HG02870 (cell line): Measurements from ENCODE around the gene EXOC4.
A peak's percentile ranks its signal among the peaks of the same experiment; 100 is the strongest.
"Not testable (repeated sequence)": the region's sequence is repeated elsewhere in the genome, so short reads cannot be mapped to it uniquely, and the experiment has no call there.

Source experiments
- ATAC-seq: cut with Tn5 transposase; IDR thresholded peaks from one replicate; pipeline ENCODE4 v1.9.1; 2021; ENCODE audit warnings: mild to moderate bottlenecking, moderate library complexity; ENCODE audit not compliant: unreplicated experiment

The EXOC4 gene

GRCh38 chr7:133775201-133775600, 522.3 kb downstream of the EXOC4 start:
- no peak for ATAC-seq

- no peak for ATAC-seq
Observed at GRCh38 chr7:133776266-133776665, 523.4 kb downstream of the EXOC4 start.

GRCh38 chr7:133777701-133778100, 524.8 kb downstream of the EXOC4 start:
- ATAC-seq: no peak

GRCh38 chr7:133778472-133778871, 525.6 kb downstream of the EXOC4 start:
- peak; percentile 98 for ATAC-seq

GRCh38 chr7:133779538-133779937, 526.7 kb downstream of the EXOC4 start:
- ATAC-seq: not testable (repeated sequence)

- ATAC-seq: no peak
Observed at GRCh38 chr7:133780912-133781311, 528.0 kb downstream of the EXOC4 start.

- no peak for ATAC-seq
Observed at GRCh38 chr7:133781486-133782090, 528.7 kb downstream of the EXOC4 start.

GRCh38 chr7:133782470-133782869, 529.6 kb downstream of the EXOC4 start:
- ATAC-seq: no peak

GRCh38 chr7:133783276-133783675, 530.4 kb downstream of the EXOC4 start:
- no peak for ATAC-seq

- ATAC-seq: no peak
Observed at GRCh38 chr7:133784486-133785001, 531.7 kb downstream of the EXOC4 start.

GRCh38 chr7:133786401-133786937, 533.6 kb downstream of the EXOC4 start:
- ATAC-seq: no peak

GRCh38 chr7:133789974-133790373, 537.1 kb downstream of the EXOC4 start:
- no peak for ATAC-seq

- ATAC-seq: no peak
Observed at GRCh38 chr7:133790911-133791310, 538.0 kb downstream of the EXOC4 start.

- no peak for ATAC-seq
Observed at GRCh38 chr7:133794479-133794878, 541.6 kb downstream of the EXOC4 start.

GRCh38 chr7:133795068-133795665, 542.3 kb downstream of the EXOC4 start:
- ATAC-seq: no peak

GRCh38 chr7:133796782-133797745, 544.2 kb downstream of the EXOC4 start:
- ATAC-seq: no peak

GRCh38 chr7:133797818-133798520, 545.1 kb downstream of the EXOC4 start:
- no peak for ATAC-seq

- no peak for ATAC-seq
Observed at GRCh38 chr7:133801341-133801740, 548.5 kb downstream of the EXOC4 start.

- ATAC-seq: no peak
Observed at GRCh38 chr7:133804127-133804526, 551.2 kb downstream of the EXOC4 start.

GRCh38 chr7:133805426-133805825, 552.5 kb downstream of the EXOC4 start:
- no peak for ATAC-seq
